Muscle layer of colon (tissue), 2 donors: ENCODE measurements around the gene TMEM196.
"Not testable (repeated sequence)": the region's sequence is repeated elsewhere in the genome, so short reads cannot be mapped to it uniquely, and the experiment has no call there.

ENCODE experiments used
- H3K27ac ChIP-seq: one replicate; pipeline ENCODE4 v1.7.0; 2013; ENCODE audit warnings: low read depth, mild to moderate bottlenecking, low read length, moderate library complexity
- H3K27me3 ChIP-seq, 2 donors: one replicate each; pipeline ENCODE4 v1.7.0; 2013; ENCODE audit warnings: low read length in 2 of 2, mild to moderate bottlenecking in 2 of 2; ENCODE audit not compliant: insufficient read depth in 2 of 2, control insufficient read depth in 1 of 2
- H3K36me3 ChIP-seq: one replicate; pipeline ENCODE4 v1.7.0; 2013; ENCODE audit warnings: mild to moderate bottlenecking, low read length; ENCODE audit not compliant: insufficient read depth
- H3K4me1 ChIP-seq: one replicate; pipeline ENCODE4 v1.7.0; 2013; ENCODE audit warnings: mild to moderate bottlenecking, low read length; ENCODE audit not compliant: insufficient read depth
- H3K4me3 ChIP-seq, 2 donors: one replicate each; pipeline ENCODE4 v1.7.0; 2013; ENCODE audit warnings: low read length in 2 of 2, low read depth in 1 of 2, mild to moderate bottlenecking in 1 of 2, moderate library complexity in 1 of 2
- H3K9ac ChIP-seq: one replicate; pipeline ENCODE4 v1.7.0; 2013; ENCODE audit warnings: low read length
- H3K9me3 ChIP-seq: one replicate; pipeline ENCODE4 v1.7.0; 2013; ENCODE audit warnings: mild to moderate bottlenecking, low read length
- donor health status: abdominal sarcoma.
- donor health status: Adenocarcinoma of cecum.

Gene TMEM196

DNA sequence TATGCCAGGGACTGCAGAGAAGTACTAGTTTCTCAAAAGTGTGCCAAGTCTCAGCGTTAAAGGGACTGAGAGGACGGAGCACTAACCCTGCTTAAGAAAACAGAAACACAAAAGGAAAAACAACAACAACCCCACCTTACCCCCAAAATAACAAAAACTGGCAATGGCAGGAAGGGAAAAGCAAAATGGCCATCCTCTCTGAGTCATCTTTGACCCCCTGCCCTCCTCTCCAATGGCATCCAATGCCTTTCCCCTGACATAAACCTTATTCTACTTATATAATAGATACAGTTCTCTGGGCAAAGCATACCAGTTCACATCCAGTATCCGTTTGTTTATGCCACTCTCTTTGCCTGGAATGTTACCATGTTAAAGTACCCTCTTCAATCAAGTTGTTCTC is 66.2 kb downstream of the TMEM196 start:
- no peak overlapping the region for H3K27ac ChIP-seq
- H3K27me3 ChIP-seq = no peaks in the 10 kb centered on the region
- peak overlapping the region; percentile 82 to 100 for H3K4me3 ChIP-seq
- no peaks in the 10 kb centered on the region for H3K36me3 ChIP-seq
- peaks cover 24% of the 10 kb centered on the region for H3K4me1 ChIP-seq
- H3K9ac ChIP-seq = no peak overlapping the region
- no peaks in the 10 kb centered on the region for H3K9me3 ChIP-seq

DNA sequence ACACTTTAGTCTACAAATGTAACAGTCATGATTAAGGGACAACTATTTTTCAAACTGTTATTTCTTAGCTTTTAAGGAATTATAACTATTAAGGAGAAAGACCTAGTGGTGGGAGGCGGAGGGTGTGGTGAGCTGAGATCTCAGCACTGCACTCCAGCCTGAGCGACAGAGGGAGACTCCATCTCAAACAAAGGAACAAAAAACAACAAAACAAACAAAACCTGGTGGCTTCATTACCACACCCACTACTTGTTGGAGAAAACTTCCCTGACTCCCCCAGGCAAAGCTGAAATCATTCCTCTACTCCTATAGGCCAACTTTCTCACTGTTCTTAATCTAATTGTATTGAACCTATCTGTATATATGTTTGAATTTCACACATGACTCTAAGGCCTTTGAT is 67.8 kb downstream of the TMEM196 start:
- no peak overlapping the region for H3K9ac ChIP-seq
- H3K4me1 ChIP-seq = peaks cover 24% of the 10 kb centered on the region
- no peak overlapping the region for H3K4me3 ChIP-seq
- no peaks in the 10 kb centered on the region for H3K36me3 ChIP-seq
- no peaks in the 10 kb centered on the region for H3K9me3 ChIP-seq
- no peaks in the 10 kb centered on the region for H3K27me3 ChIP-seq
- no peak overlapping the region for H3K27ac ChIP-seq

DNA sequence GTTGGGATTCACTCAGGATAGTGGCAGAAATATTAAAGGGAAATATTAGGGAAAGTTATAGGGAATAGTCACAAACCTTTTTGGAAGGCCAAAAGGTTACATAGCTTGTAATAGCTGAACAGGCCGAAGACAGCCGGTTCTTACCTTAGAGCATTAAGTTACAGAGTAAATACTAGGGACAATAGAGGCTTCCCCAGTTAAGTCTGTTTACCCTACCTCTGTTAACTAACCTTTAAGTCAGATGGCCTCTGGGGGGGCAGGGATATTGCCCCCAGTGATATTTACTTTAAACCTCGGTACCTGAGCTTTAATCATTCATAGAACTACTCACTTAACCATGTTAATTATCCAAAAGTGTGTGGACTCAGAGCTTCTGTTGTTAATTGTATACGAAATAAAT is 71.9 kb downstream of the TMEM196 start:
- H3K9ac ChIP-seq = no peak overlapping the region
- no peaks in the 10 kb centered on the region for H3K4me1 ChIP-seq
- H3K9me3 ChIP-seq = no peaks in the 10 kb centered on the region
- H3K27me3 ChIP-seq = no peaks in the 10 kb centered on the region
- no peak overlapping the region for H3K4me3 ChIP-seq
- peaks cover 9% of the 10 kb centered on the region for H3K36me3 ChIP-seq
- H3K27ac ChIP-seq = no peak overlapping the region

DNA sequence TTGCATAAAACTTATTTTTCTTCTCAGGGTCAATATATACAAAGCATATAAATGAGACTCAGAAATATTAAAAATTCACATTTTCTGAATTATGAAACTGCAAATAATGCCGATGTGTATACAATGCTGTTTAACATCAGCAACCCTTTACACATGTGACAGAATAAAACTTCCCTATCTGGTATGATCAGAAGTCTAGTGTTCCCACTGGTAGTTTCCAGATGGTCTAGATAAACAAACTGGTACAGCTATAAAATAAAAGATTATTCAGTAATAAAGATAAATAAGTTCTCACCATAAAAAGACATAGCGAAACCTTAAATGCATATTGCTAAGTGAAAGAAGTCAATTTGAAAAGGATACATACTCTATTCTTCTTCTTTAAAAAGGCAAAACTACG is 72.5 kb downstream of the TMEM196 start:
- H3K36me3 ChIP-seq = peaks cover 9% of the 10 kb centered on the region
- no peak overlapping the region for H3K9ac ChIP-seq
- H3K4me1 ChIP-seq = no peaks in the 10 kb centered on the region
- H3K27me3 ChIP-seq = no peaks in the 10 kb centered on the region
- no peaks in the 10 kb centered on the region for H3K9me3 ChIP-seq
- H3K27ac ChIP-seq = no peak overlapping the region
- no peak overlapping the region for H3K4me3 ChIP-seq

DNA sequence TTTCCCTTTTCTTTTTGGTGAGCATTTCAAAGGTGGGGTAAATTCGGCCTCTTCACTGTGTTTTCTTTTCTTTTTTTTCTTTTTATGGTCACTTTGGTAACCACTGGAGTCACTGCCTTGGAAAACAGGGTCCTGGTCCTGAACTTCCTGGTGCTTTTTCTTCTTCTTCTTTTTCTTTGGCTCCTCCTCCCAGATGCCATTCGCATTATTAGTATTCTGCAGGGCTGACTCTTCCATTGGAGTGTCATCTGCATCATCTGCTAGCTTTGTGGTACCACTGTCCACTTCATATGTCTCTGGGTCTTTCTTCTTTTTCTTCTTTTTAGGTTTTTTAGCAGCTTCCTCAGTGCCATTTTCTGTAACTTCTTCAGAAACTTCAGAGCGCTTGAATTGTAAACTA is 75.1 kb downstream of the TMEM196 start:
- Histone ChIP-seq H3K9ac (no peak overlapping the region), H3K4me1 (no peaks in the 10 kb centered on the region), H3K9me3 (no peaks in the 10 kb centered on the region), H3K36me3 (peaks cover 9% of the 10 kb centered on the region), H3K27me3 (no peaks in the 10 kb centered on the region), H3K4me3 (no peak overlapping the region), H3K27ac (no peak overlapping the region)

DNA sequence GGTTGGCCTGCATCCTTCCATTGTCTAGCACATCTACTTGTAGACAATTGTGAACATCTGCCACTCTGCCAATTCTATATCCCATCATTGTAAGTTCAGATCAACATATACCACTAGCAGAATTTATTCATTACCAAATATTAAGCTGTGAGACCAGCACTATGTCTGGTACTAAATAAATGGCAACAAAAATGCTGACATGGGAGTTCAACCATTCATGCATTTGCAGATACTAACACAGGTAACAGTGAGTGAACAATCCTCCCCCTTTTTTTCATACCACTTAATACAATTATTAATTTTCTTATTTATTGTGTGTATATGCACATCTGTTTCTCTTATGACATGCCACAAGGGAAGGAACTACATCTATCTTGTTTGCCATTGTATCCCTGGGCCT is 76.5 kb downstream of the TMEM196 start:
- Histone ChIP-seq H3K36me3 (peaks cover 9% of the 10 kb centered on the region), H3K9ac (no peak overlapping the region), H3K4me3 (no peak overlapping the region), H3K27me3 (no peaks in the 10 kb centered on the region), H3K27ac (no peak overlapping the region), H3K9me3 (no peaks in the 10 kb centered on the region), H3K4me1 (no peaks in the 10 kb centered on the region)

DNA sequence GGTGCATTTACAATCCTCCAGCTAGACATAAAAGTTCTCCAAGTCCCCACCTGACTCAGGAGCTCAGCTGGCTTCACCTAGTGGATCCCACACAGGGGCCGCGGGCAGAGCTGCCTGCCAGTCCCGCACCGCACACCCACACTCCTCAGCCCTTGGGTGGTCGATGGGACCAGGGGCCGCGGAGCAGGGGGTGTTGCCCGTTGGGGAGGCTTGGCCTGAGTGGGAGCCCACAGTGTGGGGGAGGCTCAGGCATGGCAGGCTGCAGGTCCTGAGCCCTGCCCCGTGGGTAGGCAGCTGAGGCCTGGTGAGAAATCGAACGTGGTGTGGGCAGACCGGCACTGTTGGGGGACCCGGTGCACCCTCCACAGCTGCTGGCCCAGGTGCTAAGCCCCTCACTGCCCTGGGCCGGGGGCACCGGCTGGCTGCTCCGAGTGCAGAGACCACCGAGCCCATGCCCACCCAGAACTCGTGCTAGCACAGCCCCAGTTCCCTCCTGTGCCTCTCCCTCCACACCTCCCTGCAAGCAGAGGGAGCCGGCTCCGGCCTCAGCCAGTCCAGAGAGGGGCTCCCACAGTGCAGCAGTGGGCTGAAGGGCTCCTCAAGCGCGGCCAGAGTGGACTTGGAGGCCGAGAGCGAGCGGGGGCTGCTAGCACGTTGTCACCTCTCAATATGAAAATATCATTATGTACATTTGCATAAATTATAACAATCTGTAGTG is 81.1 kb downstream of the TMEM196 start:
- Histone ChIP-seq H3K9me3 (no peaks in the 10 kb centered on the region), H3K27me3 (no peaks in the 10 kb centered on the region), H3K9ac (no peak overlapping the region), H3K36me3 (no peaks in the 10 kb centered on the region), H3K4me3 (no peak overlapping the region), H3K27ac (no peak overlapping the region), H3K4me1 (no peaks in the 10 kb centered on the region)

DNA sequence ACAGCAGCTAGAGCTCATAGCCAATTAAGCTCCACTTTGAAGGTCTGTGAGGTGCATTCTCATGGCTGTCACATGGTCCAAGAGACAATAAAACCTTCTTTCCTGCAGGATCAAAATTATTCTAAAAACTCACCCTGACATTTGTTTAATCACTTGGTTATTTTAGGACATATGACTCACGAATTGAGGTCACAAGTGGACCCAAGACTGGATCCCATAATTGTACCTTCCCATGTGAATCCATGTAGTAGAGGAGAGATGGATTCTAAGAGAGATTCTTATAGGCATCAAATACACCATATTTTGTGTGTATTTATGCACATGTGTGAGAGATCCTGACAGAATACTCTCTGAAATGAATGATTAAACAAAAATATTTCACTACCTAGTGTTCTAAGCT is 82.7 kb downstream of the TMEM196 start:
- Histone ChIP-seq H3K4me3 (no peak overlapping the region), H3K4me1 (no peaks in the 10 kb centered on the region), H3K27me3 (no peaks in the 10 kb centered on the region), H3K27ac (no peak overlapping the region), H3K9me3 (no peaks in the 10 kb centered on the region), H3K36me3 (no peaks in the 10 kb centered on the region), H3K9ac (no peak overlapping the region)

DNA sequence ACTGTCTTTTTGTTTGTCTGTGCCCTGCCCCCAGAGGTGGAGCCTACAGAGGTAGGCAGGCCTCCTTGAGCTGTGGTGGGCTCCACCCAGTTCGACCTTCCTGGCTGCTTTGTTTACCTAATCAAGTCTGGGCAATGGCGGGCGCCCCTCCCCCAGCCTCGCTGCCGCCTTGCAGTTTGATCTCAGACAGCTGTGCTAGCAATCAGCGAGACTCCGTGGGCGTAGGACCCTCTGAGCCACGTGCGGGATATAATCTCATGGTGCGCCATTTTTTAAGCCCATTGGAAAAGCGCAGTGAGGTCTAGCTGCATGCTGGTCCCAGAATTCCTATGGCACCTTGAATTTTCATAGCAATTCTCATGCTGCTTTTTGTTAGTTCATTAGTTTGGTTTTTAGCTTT is 84.3 kb downstream of the TMEM196 start:
- not testable (repeated sequence) for H3K9ac ChIP-seq, H3K4me3 ChIP-seq, H3K4me1 ChIP-seq, H3K27ac ChIP-seq, H3K27me3 ChIP-seq, H3K36me3 ChIP-seq, H3K9me3 ChIP-seq

DNA sequence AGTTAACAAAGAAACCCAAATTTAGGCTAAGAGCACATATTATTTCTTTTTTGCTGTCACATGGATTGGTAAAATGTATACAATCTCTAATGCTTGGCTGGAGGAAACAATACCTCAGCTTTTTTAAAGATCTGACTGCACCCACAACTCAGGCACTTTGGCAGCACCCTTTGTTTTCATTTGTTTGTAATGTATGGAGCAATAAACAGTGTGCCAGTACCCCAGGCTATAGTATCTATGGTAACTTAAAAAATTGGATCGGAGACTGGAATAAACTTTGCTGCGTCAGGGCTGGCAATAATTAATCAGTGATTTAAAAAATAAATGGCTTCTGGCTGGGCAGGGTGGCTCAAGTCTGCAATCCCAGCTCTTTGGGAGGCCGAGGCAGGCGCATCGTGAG is 91.8 kb downstream of the TMEM196 start:
- Histone ChIP-seq H3K9me3 (no peaks in the 10 kb centered on the region), H3K4me1 (no peaks in the 10 kb centered on the region), H3K4me3 (no peak overlapping the region), H3K27me3 (no peaks in the 10 kb centered on the region), H3K36me3 (no peaks in the 10 kb centered on the region), H3K27ac (no peak overlapping the region), H3K9ac (no peak overlapping the region)

DNA sequence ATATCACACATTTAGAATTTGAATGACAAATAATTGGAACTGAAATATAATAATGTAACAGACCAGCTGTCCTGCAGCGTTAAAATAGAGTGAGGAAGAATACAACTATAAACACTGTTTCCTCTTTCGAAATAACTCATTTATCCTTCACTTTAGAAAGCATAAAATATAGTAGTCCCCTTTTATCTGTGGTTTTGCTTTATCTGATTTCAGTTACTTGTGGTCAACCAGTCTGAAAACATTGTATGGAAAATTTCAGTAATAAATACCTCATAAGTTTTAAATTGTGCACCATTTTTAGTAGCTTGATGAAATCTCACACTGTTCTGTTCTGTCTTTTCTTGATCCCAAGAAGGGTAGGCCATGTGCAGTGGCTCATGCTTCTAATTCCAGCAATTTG is 96.2 kb downstream of the TMEM196 start:
- no peaks in the 10 kb centered on the region for H3K27me3 ChIP-seq

DNA sequence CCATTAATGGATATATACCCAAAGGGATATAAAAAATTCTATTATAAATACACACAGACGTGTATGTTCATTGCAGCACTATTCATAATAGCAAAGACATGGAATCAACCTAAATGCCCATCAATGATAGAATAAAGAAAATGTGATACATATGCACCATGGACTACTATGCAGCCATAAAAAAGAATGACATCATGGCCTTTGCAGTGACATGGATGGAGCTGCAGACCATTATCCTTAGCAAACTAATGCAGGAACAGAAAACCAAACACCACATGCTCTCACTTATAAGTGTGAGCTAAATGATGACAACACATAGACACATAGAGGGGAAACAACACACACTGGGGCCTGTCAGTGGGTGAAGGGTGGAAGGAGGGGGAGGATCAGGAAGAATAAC is 97.6 kb downstream of the TMEM196 start:
- Histone ChIP-seq H3K27me3 (no peaks in the 10 kb centered on the region), H3K4me1 (no peaks in the 10 kb centered on the region), H3K27ac (no peak overlapping the region), H3K36me3 (no peaks in the 10 kb centered on the region), H3K9me3 (no peaks in the 10 kb centered on the region), H3K9ac (no peak overlapping the region), H3K4me3 (no peak overlapping the region)

More for the DNA sequence above, 96.2 kb downstream of the TMEM196 start:
- Histone ChIP-seq H3K9me3 (no peaks in the 10 kb centered on the region), H3K9ac (no peak overlapping the region), H3K27ac (no peak overlapping the region), H3K4me1 (no peaks in the 10 kb centered on the region), H3K4me3 (no peak overlapping the region), H3K36me3 (no peaks in the 10 kb centered on the region)
